ENCODE measurements around the gene PAPPA2.

The PAPPA2 gene

DNA sequence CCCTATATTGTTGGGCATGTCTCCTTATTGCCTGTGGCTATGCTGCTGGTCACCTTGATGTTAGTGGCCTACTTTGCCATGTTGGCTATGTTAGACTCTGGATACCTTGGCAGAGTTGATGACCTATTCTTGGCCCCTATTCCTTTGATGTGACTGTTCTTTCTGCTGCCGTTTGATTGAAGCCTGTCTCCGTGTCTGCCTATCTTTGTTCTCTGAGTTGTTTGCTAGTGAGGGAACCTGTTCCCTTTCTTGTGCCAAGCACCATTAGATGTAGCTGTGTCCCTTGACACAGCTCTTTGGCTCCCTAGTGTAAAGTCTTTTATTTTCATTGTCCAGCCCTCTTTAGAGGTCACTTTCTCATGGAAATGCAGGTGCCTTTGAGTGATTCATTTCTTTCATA, 28.7 kb upstream of the PAPPA2 start:
- H3K79me2 ChIP-seq (ENCODE audit: insufficient read depth, low read length): no peaks in the 10 kb centered on the region
- no peak for TF ChIP-seq EZH2phosphoT487 (conservative IDR thresholded peaks at IDR 0.05; ENCODE audit: low read length)
- TF ChIP-seq, protein P1, sequence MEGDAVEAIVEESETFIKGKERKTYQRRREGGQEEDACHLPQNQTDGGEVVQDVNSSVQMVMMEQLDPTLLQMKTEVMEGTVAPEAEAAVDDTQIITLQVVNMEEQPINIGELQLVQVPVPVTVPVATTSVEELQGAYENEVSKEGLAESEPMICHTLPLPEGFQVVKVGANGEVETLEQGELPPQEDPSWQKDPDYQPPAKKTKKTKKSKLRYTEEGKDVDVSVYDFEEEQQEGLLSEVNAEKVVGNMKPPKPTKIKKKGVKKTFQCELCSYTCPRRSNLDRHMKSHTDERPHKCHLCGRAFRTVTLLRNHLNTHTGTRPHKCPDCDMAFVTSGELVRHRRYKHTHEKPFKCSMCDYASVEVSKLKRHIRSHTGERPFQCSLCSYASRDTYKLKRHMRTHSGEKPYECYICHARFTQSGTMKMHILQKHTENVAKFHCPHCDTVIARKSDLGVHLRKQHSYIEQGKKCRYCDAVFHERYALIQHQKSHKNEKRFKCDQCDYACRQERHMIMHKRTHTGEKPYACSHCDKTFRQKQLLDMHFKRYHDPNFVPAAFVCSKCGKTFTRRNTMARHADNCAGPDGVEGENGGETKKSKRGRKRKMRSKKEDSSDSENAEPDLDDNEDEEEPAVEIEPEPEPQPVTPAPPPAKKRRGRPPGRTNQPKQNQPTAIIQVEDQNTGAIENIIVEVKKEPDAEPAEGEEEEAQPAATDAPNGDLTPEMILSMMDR (IDR thresholded peaks at IDR 0.05; ENCODE audit: insufficient read depth, low read length, poor library complexity, severe bottlenecking): no peak
- H3K27ac ChIP-seq (ENCODE audit: low read depth, low read length): no peak overlapping the region
- H3F3A ChIP-seq (ENCODE audit: insufficient read depth): no peaks in the 10 kb centered on the region
- no peak overlapping the region for H3K9ac ChIP-seq (ENCODE audit: low read length)
- no peaks in the 10 kb centered on the region for H3K36me3 ChIP-seq (ENCODE audit: low read length)
- H3K9me3 ChIP-seq (ENCODE audit: insufficient read depth, low read length): no peaks in the 10 kb centered on the region
- H3K4me3 ChIP-seq (ENCODE audit: insufficient read depth, low read length, poor library complexity, severe bottlenecking): no peak overlapping the region
- H2AFZ ChIP-seq (ENCODE audit: low read depth, low read length, severe bottlenecking): no peak overlapping the region
- no peaks in the 10 kb centered on the region for H3K27me3 ChIP-seq (ENCODE audit: low read length)
- H4K20me1 ChIP-seq (ENCODE audit: low read depth, low read length): no peaks in the 10 kb centered on the region
- H3K4me2 ChIP-seq (ENCODE audit: low read depth, low read length, poor library complexity, severe bottlenecking): no peak overlapping the region
- no peaks in the 10 kb centered on the region for H3K9me2 ChIP-seq (replicated peaks; ENCODE audit: insufficient read depth, low read length)

DNA sequence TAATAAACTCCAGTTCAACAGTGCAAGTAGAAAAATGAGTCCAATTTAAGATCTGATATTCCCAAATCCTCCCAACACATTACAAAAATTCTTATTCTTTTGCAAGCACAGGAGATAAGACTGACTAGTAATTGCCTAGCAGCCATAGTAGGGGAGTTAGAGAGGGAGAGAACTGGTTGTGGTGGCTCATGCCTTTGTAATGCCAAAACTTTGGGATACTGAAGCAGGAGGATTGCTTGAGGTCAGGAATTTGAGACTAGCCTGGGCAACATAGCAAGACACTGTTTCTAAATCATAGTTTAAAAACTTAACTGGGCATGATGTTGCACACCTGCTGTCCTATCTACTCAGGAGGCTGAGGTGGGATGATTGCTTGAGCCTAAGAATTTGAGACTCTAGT, 26.7 kb upstream of the PAPPA2 start:
- TF ChIP-seq, protein P1 (IDR thresholded peaks at IDR 0.05; ENCODE audit: insufficient read depth, low read length, poor library complexity, severe bottlenecking): no peak
- TF ChIP-seq EZH2phosphoT487 (conservative IDR thresholded peaks at IDR 0.05; ENCODE audit: low read length): no peak
- Histone ChIP-seq H3K9me3 (ENCODE audit: insufficient read depth, low read length) (no peaks in the 10 kb centered on the region), H3K27me3 (ENCODE audit: low read length) (no peaks in the 10 kb centered on the region), H3K9ac (ENCODE audit: low read length) (no peak overlapping the region), H4K20me1 (ENCODE audit: low read depth, low read length) (no peaks in the 10 kb centered on the region), H3F3A (ENCODE audit: insufficient read depth) (no peaks in the 10 kb centered on the region), H3K27ac (ENCODE audit: low read depth, low read length) (no peak overlapping the region), H3K36me3 (ENCODE audit: low read length) (no peaks in the 10 kb centered on the region), H3K4me2 (ENCODE audit: low read depth, low read length, poor library complexity, severe bottlenecking) (no peak overlapping the region), H3K9me2 (replicated peaks; ENCODE audit: insufficient read depth, low read length) (no peaks in the 10 kb centered on the region), H3K79me2 (ENCODE audit: insufficient read depth, low read length) (no peaks in the 10 kb centered on the region), H2AFZ (ENCODE audit: low read depth, low read length, severe bottlenecking) (no peak overlapping the region), H3K4me3 (ENCODE audit: insufficient read depth, low read length, poor library complexity, severe bottlenecking) (no peak overlapping the region)

DNA sequence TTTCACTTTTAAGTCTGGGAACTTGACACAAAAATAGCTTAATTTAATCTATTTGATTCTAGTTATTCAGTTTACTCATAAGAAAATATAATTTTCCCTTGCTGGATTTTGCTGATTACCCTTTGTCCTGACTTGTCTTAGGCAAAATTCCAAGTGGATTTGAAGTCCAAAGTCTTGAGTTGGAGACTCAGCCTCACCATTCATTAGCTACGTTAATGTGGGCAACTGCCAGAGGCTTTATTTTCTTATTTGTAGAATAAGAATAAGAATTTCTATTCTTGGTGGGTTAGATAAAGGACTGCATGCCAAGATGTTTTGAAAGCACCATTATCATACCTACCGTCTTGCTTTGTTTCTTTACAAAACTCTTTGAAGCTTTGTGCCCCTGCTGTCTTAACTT, 22.8 kb upstream of the PAPPA2 start:
- Histone ChIP-seq H3K9ac (ENCODE audit: low read length) (no peak overlapping the region), H3K4me3 (ENCODE audit: insufficient read depth, low read length, poor library complexity, severe bottlenecking) (no peak overlapping the region), H3K9me2 (replicated peaks; ENCODE audit: insufficient read depth, low read length) (no peaks in the 10 kb centered on the region), H3F3A (ENCODE audit: insufficient read depth) (no peaks in the 10 kb centered on the region), H3K36me3 (ENCODE audit: low read length) (no peaks in the 10 kb centered on the region), H3K27ac (ENCODE audit: low read depth, low read length) (no peak overlapping the region), H3K4me2 (ENCODE audit: low read depth, low read length, poor library complexity, severe bottlenecking) (no peak overlapping the region), H4K20me1 (ENCODE audit: low read depth, low read length) (no peaks in the 10 kb centered on the region), H2AFZ (ENCODE audit: low read depth, low read length, severe bottlenecking) (no peak overlapping the region), H3K9me3 (ENCODE audit: insufficient read depth, low read length) (no peaks in the 10 kb centered on the region), H3K27me3 (ENCODE audit: low read length) (no peaks in the 10 kb centered on the region), H3K79me2 (ENCODE audit: insufficient read depth, low read length) (no peaks in the 10 kb centered on the region)
- TF ChIP-seq EZH2phosphoT487 (conservative IDR thresholded peaks at IDR 0.05; ENCODE audit: low read length): no peak
- TF ChIP-seq, protein P1 (IDR thresholded peaks at IDR 0.05; ENCODE audit: insufficient read depth, low read length, poor library complexity, severe bottlenecking): no peak
